Astrocyte of the spinal cord (primary cell): ENCODE results near the gene PIEZO2.

Source experiments
- DNase-seq: peaks from one replicate; pipeline ENCODE4 v3.0.0; 2011; ENCODE audit warnings: low read depth, low spot score
- H3K4me3 ChIP-seq: 2 replicates; pipeline ENCODE4 v1.5.1; 2011; ENCODE audit warnings: low read depth, mild to moderate bottlenecking, low read length, moderate library complexity
- CTCF ChIP-seq: IDR thresholded peaks from 2 replicates; pipeline ENCODE4 v1.5.1; 2012; ENCODE audit warnings: low read depth, mild to moderate bottlenecking, low read length, inconsistent platforms
- in situ Hi-C: cut with HindIII; loops from 2 replicates; pipeline ENCODE4 v1.10.0; 2017; ENCODE audit warnings: low sequenced_read_pairs

The PIEZO2 gene

GRCh38 chr18:11074889-11075288 is 74.5 kb downstream of the PIEZO2 start:
- H3K4me3 ChIP-seq: no peak overlapping the region
- TF ChIP-seq CTCF: no peak
- no peak for DNase-seq
- in situ Hi-C loops: no loop called here

- H3K4me3 ChIP-seq: no peak overlapping the region
- TF ChIP-seq CTCF: no peak
- no peak for DNase-seq
- in situ Hi-C loops: no loop called here
Observed at GRCh38 chr18:11073971-11074370, 75.4 kb downstream of the PIEZO2 start.

- in situ Hi-C loops: no loop called here
- no peak for DNase-seq
- H3K4me3 ChIP-seq: no peak overlapping the region
- TF ChIP-seq CTCF: no peak
Observed at GRCh38 chr18:11072632-11073031, 76.7 kb downstream of the PIEZO2 start.

- H3K4me3 ChIP-seq: no peak overlapping the region
- DNase-seq: no peak
- in situ Hi-C loops: no loop called here
- TF ChIP-seq CTCF: no peak
Observed at GRCh38 chr18:11071300-11071699, 78.1 kb downstream of the PIEZO2 start.

- no peak for DNase-seq
- no peak overlapping the region for H3K4me3 ChIP-seq
- no peak for TF ChIP-seq CTCF
- in situ Hi-C loops: no loop called here
Observed at GRCh38 chr18:11070593-11070992, 78.8 kb downstream of the PIEZO2 start.

GRCh38 chr18:11066038-11066437 is 83.3 kb downstream of the PIEZO2 start:
- in situ Hi-C loops: no loop called here
- no peak for DNase-seq
- H3K4me3 ChIP-seq: no peak overlapping the region
- no peak for TF ChIP-seq CTCF
